Measurements from ENCODE around the gene NAV3.
"Not testable (repeated sequence)": the region's sequence is repeated elsewhere in the genome, so short reads cannot be mapped to it uniquely, and the experiment has no call there.

The NAV3 gene

GRCh38 chr12:78209846-78210505 lies 379.3 kb downstream of the NAV3 start:
- DNase-seq, result no peak

- no peak for DNase-seq
Measured at GRCh38 chr12:78210506-78210860, 379.8 kb downstream of the NAV3 start.

- no peak for DNase-seq
Measured at GRCh38 chr12:78210894-78211302, 380.2 kb downstream of the NAV3 start.

GRCh38 chr12:78220811-78221210 lies 390.1 kb downstream of the NAV3 start:
- no peak for DNase-seq

- no peak for DNase-seq
Measured at GRCh38 chr12:78224154-78224553, 393.5 kb downstream of the NAV3 start.

GRCh38 chr12:78226763-78227162 lies 396.1 kb downstream of the NAV3 start:
- no peak for DNase-seq

- no peak for DNase-seq
Measured at GRCh38 chr12:78229591-78230101, 399.0 kb downstream of the NAV3 start.

GRCh38 chr12:78232756-78233155 lies 402.1 kb downstream of the NAV3 start:
- no peak for DNase-seq

GRCh38 chr12:78236264-78236663 lies 405.6 kb downstream of the NAV3 start:
- DNase-seq, result no peak

- no peak for DNase-seq
Measured at GRCh38 chr12:78239544-78239943, 408.9 kb downstream of the NAV3 start.

- no peak for DNase-seq
Measured at GRCh38 chr12:78240827-78241226, 410.1 kb downstream of the NAV3 start.

- DNase-seq, result no peak
Measured at GRCh38 chr12:78241446-78241845, 410.8 kb downstream of the NAV3 start.

- no peak for DNase-seq
Measured at GRCh38 chr12:78244916-78245507, 414.3 kb downstream of the NAV3 start.

GRCh38 chr12:78248321-78248720 lies 417.6 kb downstream of the NAV3 start:
- DNase-seq, result no peak

- no peak for DNase-seq
Measured at GRCh38 chr12:78249578-78249977, 418.9 kb downstream of the NAV3 start.

- DNase-seq, result not testable (repeated sequence)
Measured at GRCh38 chr12:78257662-78258061, 427.0 kb downstream of the NAV3 start.

GRCh38 chr12:78260976-78261375 lies 430.3 kb downstream of the NAV3 start:
- no peak for DNase-seq

- no peak for DNase-seq
Measured at GRCh38 chr12:78261901-78262300, 431.2 kb downstream of the NAV3 start.
